A549 (cell line): ENCODE results near the gene ASTL.

Experiments
- BHLHE40 ChIP-seq: IDR thresholded peaks from 2 replicates; pipeline ENCODE4 v1.6.1; 2012; ENCODE audit warnings: low read depth, low read length, inconsistent platforms
- CBX2 ChIP-seq: fragments of 200-600 bp; sonication (generic); IDR thresholded peaks from 2 replicates; pipeline ENCODE4 v1.6.1; 2016; ENCODE audit warnings: low read depth, mild to moderate bottlenecking, borderline replicate concordance
- CHD2 ChIP-seq: fragments of 150-350 bp; IDR thresholded peaks from 2 replicates; pipeline ENCODE4 v1.6.1; 2014; ENCODE audit warnings: low read length; ENCODE audit not compliant: partially characterized antibody
- CTCF ChIP-seq: fragments of >200 bp; sonication (Bioruptor Twin); formaldehyde crosslinking; IDR thresholded peaks from 3 replicates; pipeline ENCODE4 v1.5.1; 2016
- KDM1A ChIP-seq: fragments of 200-600 bp; sonication (generic); IDR thresholded peaks from 2 replicates; pipeline ENCODE4 v1.6.1; 2016; ENCODE audit warnings: low read depth, mild to moderate bottlenecking
- KDM5A ChIP-seq: fragments of 200-600 bp; sonication (generic); IDR thresholded peaks from 2 replicates; pipeline ENCODE4 v1.6.1; 2016; ENCODE audit warnings: antibody characterized with exemption, mild to moderate bottlenecking
- MAFK ChIP-seq: fragments of 450-650 bp; IDR thresholded peaks from 2 replicates; pipeline ENCODE4 v1.6.1; 2014; ENCODE audit not compliant: partially characterized antibody
- MAX ChIP-seq: IDR thresholded peaks from 2 replicates; pipeline ENCODE4 v1.6.1; 2012
- NR3C1 ChIP-seq: fragments of >200 bp; sonication (Bioruptor Twin); formaldehyde crosslinking; IDR thresholded peaks from 3 replicates; pipeline ENCODE4 v1.6.1; 2017
- POLR2AphosphoS2 ChIP-seq: conservative IDR thresholded peaks from 2 replicates; pipeline ENCODE4 v1.6.1; 2012; ENCODE audit warnings: low read length, improper control_type of control experiment, inconsistent platforms

GRCh38 chr2:96114903-96115581 lies 23.3 kb downstream of the ASTL start:
- no peak for TF ChIP-seq CTCF
- TF ChIP-seq BHLHE40: no peak
- TF ChIP-seq KDM5A: no peak
- no peak for TF ChIP-seq MAFK
- no peak for TF ChIP-seq NR3C1
- no peak for TF ChIP-seq CBX2
- no peak for TF ChIP-seq MAX
- no peak for TF ChIP-seq POLR2AphosphoS2
- TF ChIP-seq CHD2: no peak
- no peak for TF ChIP-seq KDM1A
